HG02943 (cell line): ENCODE data around the gene MCUR1.
"Not testable (repeated sequence)": the region's sequence is repeated elsewhere in the genome, so short reads cannot be mapped to it uniquely, and the experiment has no call there.

Experiments
- ATAC-seq: cut with Tn5 transposase; IDR thresholded peaks from one replicate; pipeline ENCODE4 v1.9.1; 2021; ENCODE audit warnings: mild to moderate bottlenecking, low read depth, moderate library complexity; ENCODE audit not compliant: unreplicated experiment

Gene MCUR1

DNA sequence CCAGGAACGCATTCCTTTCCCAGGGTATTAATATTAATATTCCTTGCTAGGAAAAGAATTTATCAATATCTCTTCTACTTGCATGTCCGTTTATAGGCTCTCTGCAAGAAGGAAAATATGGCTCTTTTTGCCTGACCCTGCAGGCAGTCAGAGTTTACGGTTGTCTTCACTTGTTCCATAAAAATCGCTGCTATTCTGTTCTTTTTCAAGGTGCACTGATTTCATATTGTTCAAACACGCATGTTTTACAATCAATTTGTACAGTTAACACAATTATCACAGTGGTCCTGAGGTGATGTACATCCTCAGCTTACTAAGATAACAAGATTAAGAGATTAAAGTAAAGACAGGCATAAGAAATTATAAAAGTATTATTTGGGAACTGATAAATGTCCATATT, 15.1 kb upstream of the MCUR1 start:
- not testable (repeated sequence) for ATAC-seq

DNA sequence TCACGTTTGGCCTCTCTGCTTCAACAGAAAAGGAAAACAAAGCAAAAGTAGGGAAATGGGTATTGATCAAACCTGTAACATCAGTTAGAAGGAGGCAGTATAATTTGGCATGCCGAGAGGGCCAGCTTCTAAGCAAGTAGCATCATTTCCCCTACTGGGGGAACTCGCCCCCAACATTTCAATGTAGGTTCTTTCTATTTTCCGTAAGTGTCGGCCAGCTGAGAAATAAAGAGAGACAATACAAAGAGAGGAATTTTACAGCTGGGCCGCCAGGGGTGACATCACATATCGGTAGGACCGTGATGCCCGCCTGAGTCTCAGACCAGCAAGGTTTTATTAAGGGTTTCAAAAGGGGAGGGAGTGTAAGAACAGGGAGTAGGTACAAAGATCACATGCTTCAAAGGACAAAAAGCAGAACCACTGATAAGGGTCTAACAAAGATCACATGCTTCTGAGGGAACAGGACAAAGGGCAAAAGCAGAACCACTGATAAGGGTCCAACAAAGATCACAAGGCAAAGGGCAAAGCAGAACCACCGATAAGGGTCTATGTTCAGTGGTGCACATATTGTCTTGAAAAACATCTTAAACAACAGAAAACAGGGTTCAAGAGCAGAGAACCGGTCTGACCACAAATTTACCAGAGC, 14.4 kb upstream of the MCUR1 start:
- not testable (repeated sequence) for ATAC-seq

DNA sequence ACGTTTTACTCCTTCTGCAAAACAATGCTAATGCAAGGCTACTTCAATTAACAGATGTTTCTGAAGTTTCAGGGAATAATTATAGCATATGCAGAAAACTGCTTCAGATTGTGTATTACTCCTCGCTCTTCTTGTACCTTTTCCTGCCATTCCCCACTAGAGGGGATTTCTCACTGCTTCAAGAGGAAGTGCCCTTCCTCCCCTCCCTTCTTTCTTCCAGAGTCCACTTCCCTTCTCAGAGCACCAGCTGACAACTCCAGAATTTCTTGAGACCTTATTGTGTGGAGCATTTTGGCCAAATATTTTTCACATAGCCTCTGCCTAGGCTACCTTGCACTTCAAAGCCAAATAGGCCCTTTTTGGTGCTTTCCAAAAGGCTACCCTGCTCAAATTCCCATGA, 12.7 kb upstream of the MCUR1 start:
- ATAC-seq: no peak

- ATAC-seq: no peak
Measured at GRCh38 chr6:13825871-13826270, 11.5 kb upstream of the MCUR1 start.

GRCh38 chr6:13818341-13818740, 4.0 kb upstream of the MCUR1 start:
- no peak for ATAC-seq

DNA sequence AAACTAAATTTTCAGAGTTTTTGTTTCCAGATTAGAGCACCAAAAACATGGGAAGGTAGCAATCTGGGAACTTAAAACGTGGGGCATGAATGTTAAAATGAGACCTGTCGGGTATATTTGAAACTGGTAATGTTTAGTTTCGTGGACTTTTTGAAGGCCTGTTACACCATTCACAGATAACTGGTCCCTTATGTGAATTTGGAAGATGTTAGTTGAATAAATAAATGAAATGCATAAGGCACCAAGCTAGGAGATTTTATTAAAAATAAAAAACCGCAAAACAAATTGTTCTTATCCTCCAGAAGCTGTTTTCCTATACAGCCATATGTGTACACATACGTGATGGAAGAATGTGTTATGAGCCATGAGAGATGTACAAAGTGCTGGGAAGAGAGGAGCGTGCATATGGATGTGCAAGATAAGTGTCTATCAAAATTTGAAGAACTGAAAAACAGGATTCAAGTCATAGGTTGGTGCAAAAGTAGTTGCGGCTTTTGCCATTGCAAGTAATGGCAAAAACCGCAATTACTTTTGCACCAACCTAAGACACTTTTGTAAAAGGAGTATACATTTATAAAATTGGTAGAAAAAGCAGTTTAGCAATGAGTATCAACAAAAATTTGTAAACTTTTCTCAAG, 700 bp upstream of the MCUR1 start:
- no peak for ATAC-seq

GRCh38 chr6:13813621-13814175, 659 bp downstream of the MCUR1 start:
- ATAC-seq: peak; percentile 50

- ATAC-seq: no peak
Measured at GRCh38 chr6:13813026-13813425, 1.3 kb downstream of the MCUR1 start.

DNA sequence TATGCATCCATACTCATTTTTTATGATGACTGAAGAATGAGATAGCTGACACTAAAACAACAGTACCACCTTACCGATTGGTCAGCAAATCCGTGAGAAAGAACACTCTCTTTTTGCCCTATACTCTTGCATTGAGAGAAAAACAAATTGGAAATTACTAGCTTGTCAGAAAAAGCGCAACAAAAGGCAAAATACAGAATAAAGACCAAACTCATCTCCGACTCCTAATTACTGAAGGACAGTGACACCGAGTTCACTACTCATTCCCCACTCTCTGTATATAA, 2.1 kb downstream of the MCUR1 start:
- no peak for ATAC-seq

DNA sequence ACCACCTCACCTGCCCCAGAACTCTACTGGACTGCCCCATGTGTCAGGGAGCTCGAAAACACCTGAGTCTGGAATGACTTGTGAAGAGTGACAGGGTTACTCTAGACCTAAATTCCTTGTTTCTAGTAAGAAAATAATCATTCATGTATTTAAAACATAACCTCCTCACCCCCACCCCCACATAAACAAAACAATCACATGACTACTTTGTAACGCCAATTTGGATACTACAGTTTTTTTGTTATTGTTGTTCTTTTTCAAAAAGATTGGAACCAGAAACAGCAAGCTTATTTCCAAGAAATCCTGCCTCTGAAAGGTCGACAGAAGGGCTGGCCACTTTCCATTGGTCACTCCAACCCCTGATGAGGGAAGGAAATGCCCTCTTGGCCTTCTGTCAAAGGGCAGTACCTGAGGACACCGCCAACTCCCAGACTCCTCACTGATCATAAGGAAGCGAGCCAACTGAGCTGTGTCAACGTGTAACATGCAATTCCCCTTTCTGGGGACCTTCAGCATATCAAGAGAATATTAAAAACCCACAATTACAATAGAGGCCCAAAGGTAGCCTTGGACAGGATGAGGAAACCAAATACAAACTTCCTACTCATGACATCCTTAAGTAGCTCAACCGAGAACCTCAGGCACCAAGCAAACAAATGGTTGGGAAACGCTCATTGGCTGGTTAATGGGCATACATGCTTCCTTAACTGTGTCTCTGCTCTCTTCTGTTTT, 2.6 kb downstream of the MCUR1 start:
- no peak for ATAC-seq

DNA sequence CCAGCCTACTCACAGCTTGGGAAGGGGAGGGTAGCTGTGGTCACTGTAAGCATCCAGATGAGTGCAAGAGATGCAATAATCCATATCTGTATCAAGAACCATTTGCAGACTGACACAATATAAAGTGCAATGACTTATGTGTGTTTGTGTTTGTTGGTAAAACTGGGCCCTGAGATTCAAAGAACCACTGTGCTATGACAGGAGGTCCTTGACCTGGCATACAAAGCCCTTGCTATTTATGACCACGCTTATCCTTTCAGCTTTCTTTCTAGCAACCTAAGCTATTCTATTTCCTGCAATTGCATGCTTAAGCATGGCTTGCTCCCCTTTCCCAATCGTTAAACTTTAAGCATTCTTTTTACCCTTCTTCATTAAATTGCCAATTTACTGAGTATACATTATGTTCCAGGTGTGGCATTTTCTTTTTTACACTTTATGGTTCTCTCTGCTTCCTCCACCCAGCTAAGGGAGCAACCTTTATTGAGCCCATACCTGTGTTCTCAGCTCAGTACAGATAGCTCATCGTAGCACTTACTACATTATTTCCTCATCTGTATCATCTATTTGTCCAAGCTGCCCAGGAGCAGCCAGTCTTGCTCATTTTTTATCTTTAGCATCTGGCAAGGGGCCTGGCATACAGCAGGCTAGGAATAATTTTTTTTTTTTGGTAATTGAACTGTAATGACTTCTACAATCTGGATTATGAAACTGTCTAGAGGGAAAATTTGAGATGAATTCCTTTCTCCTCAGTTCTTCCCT, 3.5 kb downstream of the MCUR1 start:
- ATAC-seq: no peak

GRCh38 chr6:13808801-13809200, 5.6 kb downstream of the MCUR1 start:
- ATAC-seq: no peak

- ATAC-seq: no peak
Measured at GRCh38 chr6:13807696-13808095, 6.7 kb downstream of the MCUR1 start.

- ATAC-seq: no peak
Measured at GRCh38 chr6:13803581-13803980, 10.8 kb downstream of the MCUR1 start.

GRCh38 chr6:13800615-13801014, 13.7 kb downstream of the MCUR1 start:
- ATAC-seq: no peak

DNA sequence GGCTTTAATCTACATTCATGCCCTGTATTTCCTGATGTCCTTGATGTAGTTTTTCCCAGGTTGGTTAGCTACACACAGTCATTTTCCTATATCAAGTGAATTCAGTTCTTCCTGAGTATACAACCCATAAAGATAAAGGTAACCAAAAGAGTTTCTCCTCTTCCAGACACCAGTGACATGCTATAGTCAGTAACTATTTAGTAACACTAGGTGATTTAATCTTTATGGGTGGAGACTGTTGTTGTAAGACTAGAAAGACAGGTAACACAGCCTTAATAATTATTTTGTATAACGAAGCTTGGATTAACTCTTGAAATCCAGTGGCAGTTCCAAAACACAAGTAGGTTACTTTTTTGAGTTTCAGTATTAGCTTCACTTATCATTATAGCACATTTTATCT, 17.6 kb downstream of the MCUR1 start:
- no peak for ATAC-seq

- ATAC-seq: no peak
Measured at GRCh38 chr6:13795041-13795750, 19.2 kb downstream of the MCUR1 start.

GRCh38 chr6:13794184-13794583, 20.2 kb downstream of the MCUR1 start:
- ATAC-seq: no peak

DNA sequence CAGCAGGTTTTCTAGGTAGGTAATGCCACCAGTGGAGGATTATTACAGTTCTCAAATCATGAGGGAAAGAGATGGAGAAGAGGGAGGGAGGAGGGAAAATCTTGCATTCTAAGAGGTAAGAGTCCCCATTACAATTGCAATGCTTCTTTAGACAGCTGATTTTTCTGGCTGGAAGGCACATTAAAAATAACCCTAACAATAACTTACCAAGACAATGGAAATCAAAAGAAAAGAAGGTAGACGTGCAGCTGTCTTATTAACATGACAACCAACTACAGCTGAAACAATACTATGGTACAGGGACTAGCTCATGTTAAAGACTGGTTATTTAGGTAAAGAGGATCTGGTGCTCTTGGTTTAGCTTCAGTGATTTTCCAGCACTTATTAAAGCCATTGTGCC, 24.6 kb downstream of the MCUR1 start:
- ATAC-seq: no peak

DNA sequence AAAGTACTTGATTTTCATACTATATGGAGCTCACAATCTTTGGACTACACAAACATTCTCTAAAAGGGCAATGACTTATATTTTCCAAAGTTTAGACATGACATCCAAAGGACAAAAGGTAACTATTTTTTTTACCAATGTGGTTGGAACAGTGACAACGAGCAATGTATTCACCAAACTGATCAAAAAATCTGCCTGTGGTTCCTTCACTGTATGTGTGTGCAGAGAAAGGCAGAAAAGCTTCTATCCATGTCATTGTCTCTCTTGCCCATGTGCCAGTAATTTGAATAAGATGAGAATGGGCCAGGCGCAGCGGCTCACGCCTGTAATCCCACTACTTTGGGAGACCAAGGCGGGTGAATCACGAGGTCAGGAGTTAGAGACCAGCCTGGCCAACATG, 25.5 kb downstream of the MCUR1 start:
- no peak for ATAC-seq
